ENCODE measurements around the gene PEMT. TPM values are rescaled to one million over a fixed set of nuclear protein-coding genes. Genes with fewer than 3 reads are reported as not detected.

Gene PEMT
- total RNA-seq, 1 donor from 2014 or later, result 41.9 TPM

GRCh38 chr17:17558431-17558830, 33.1 kb downstream of the PEMT start:
- Mint-ChIP-seq H3K27ac (no peak overlapping the region), H3K4me1 (no peaks in the 10 kb centered on the region), H3K27me3 (ENCODE audit: low read depth) (no peaks in the 10 kb centered on the region), H3K9me3 (no peaks in the 10 kb centered on the region), H3K36me3 (no peaks in the 10 kb centered on the region), H3K4me3 (no peak overlapping the region)
- TF ChIP-seq CTCF (IDR thresholded peaks at IDR 0.05; ENCODE audit: unreplicated experiment), result no peak
- no peak for DNase-seq (ENCODE audit: low spot score in 2 of 2, unreplicated experiment in 2 of 2)

GRCh38 chr17:17557796-17558195, 33.7 kb downstream of the PEMT start:
- no peak overlapping the region for H3K4me3 Mint-ChIP-seq
- H3K36me3 Mint-ChIP-seq, result no peaks in the 10 kb centered on the region
- no peak overlapping the region for H3K27ac Mint-ChIP-seq

GRCh38 chr17:17556671-17557070, 34.8 kb downstream of the PEMT start:
- H3K4me3 Mint-ChIP-seq, result no peak overlapping the region
- no peaks in the 10 kb centered on the region for H3K36me3 Mint-ChIP-seq
- peaks cover 3% of the 10 kb centered on the region for H3K4me1 Mint-ChIP-seq
- no peaks in the 10 kb centered on the region for H3K9me3 Mint-ChIP-seq
- no peak for DNase-seq (ENCODE audit: low spot score in 2 of 2, unreplicated experiment in 2 of 2)
- H3K27ac Mint-ChIP-seq, result no peak overlapping the region
- no peak for TF ChIP-seq CTCF (IDR thresholded peaks at IDR 0.05; ENCODE audit: unreplicated experiment)
- no peaks in the 10 kb centered on the region for H3K27me3 Mint-ChIP-seq (ENCODE audit: low read depth)

More at GRCh38 chr17:17557796-17558195, 33.7 kb downstream of the PEMT start:
- Mint-ChIP-seq H3K27me3 (ENCODE audit: low read depth) (no peaks in the 10 kb centered on the region), H3K9me3 (no peaks in the 10 kb centered on the region), H3K4me1 (no peaks in the 10 kb centered on the region)
- no peak for DNase-seq (ENCODE audit: low spot score in 2 of 2, unreplicated experiment in 2 of 2)
- TF ChIP-seq CTCF (IDR thresholded peaks at IDR 0.05; ENCODE audit: unreplicated experiment), result no peak

- no peak for TF ChIP-seq CTCF (IDR thresholded peaks at IDR 0.05; ENCODE audit: unreplicated experiment)
- Mint-ChIP-seq H3K4me1 (peaks cover 10% of the 10 kb centered on the region), H3K4me3 (no peak overlapping the region), H3K27ac (no peak overlapping the region), H3K36me3 (no peaks in the 10 kb centered on the region), H3K27me3 (ENCODE audit: low read depth) (no peaks in the 10 kb centered on the region), H3K9me3 (no peaks in the 10 kb centered on the region)
- DNase-seq (ENCODE audit: low spot score in 2 of 2, unreplicated experiment in 2 of 2), result no peak
Observed at GRCh38 chr17:17555906-17556305, 35.6 kb downstream of the PEMT start.

GRCh38 chr17:17555151-17555550, 36.4 kb downstream of the PEMT start:
- peaks cover 16% of the 10 kb centered on the region for H3K4me1 Mint-ChIP-seq
- H3K27me3 Mint-ChIP-seq (ENCODE audit: low read depth), result no peaks in the 10 kb centered on the region

More at GRCh38 chr17:17555151-17555550, 36.4 kb downstream of the PEMT start:
- no peak overlapping the region for H3K27ac Mint-ChIP-seq
- no peaks in the 10 kb centered on the region for H3K9me3 Mint-ChIP-seq
- no peaks in the 10 kb centered on the region for H3K36me3 Mint-ChIP-seq
- no peak for TF ChIP-seq CTCF (IDR thresholded peaks at IDR 0.05; ENCODE audit: unreplicated experiment)
- no peak for DNase-seq (ENCODE audit: low spot score in 2 of 2, unreplicated experiment in 2 of 2)
- no peak overlapping the region for H3K4me3 Mint-ChIP-seq

All from mesothelial cell of epicardium (in vitro differentiated cells).